HEK293 (cell line): Measurements from ENCODE around the gene FERMT3.

Experiments used
- CTCF ChIA-PET: fragments of 350-600 bp; formaldehyde crosslinking; extraction: SDS; loops from one replicate; lab custom pipeline; 2021; ENCODE audit warnings: antibody characterized with exemption; lab: Yijun Ruan, JAX
- POLR2A ChIA-PET: fragments of 300-600 bp; formaldehyde crosslinking; extraction: SDS; loops from one replicate; lab custom pipeline; 2020; ENCODE audit warnings: antibody characterized with exemption, inconsistent platforms; lab: Yijun Ruan, JAX
- H3K27ac ChIP-seq: fragments of 200-500 bp; sonication (Bioruptor generic); 2 replicates; pipeline ENCODE4 v1.5.1; 2014; ENCODE audit warnings: low read depth, low read length, control low read depth, inconsistent platforms; ENCODE audit errors: extremely low read depth
- H3K36me3 ChIP-seq, 2 experiments: fragments of 200-500 bp in 1 of 2; sonication (Bioruptor generic) in 1 of 2; 1 replicate in 1 of 2; 2 replicates in 1 of 2; pipeline ENCODE4 v1.5.1; 2014 to 2017; ENCODE audit warnings: inconsistent platforms in 2 of 2, low read length in 2 of 2; ENCODE audit not compliant: control insufficient read depth in 2 of 2, insufficient read depth in 1 of 2
- H3K4me1 ChIP-seq: fragments of 200-500 bp; sonication (Bioruptor generic); 2 replicates; pipeline ENCODE4 v1.5.1; 2014; ENCODE audit warnings: mild to moderate bottlenecking, low read length, inconsistent platforms; ENCODE audit not compliant: control insufficient read depth, insufficient read depth
- H3K4me3 ChIP-seq: 2 replicates; pipeline ENCODE4 v1.5.1; 2011; ENCODE audit warnings: low read depth, mild to moderate bottlenecking, control low read depth, low read length, moderate library complexity
- H3K9me3 ChIP-seq: fragments of 200-500 bp; sonication (Bioruptor generic); 2 replicates; pipeline ENCODE4 v1.5.1; 2014; ENCODE audit warnings: low read depth, low read length, inconsistent platforms; ENCODE audit not compliant: control insufficient read depth, insufficient read depth
- BCL11B ChIP-seq: fragments of 450-650 bp; formaldehyde crosslinking; IDR thresholded peaks from 2 replicates; pipeline ENCODE4 v1.5.1; 2016; ENCODE audit warnings: low read depth, missing biosample characterization, missing genetic modification characterization
- GLIS2 ChIP-seq: fragments of 450-650 bp; formaldehyde crosslinking; IDR thresholded peaks from 2 replicates; pipeline ENCODE4 v1.5.1; 2016; ENCODE audit warnings: missing biosample characterization, missing genetic modification characterization
- HIC1 ChIP-seq: fragments of 450-650 bp; formaldehyde crosslinking; IDR thresholded peaks from 2 replicates; pipeline ENCODE4 v1.5.1; 2016; ENCODE audit warnings: missing biosample characterization, missing genetic modification characterization
- INSM2 ChIP-seq: fragments of 450-650 bp; formaldehyde crosslinking; IDR thresholded peaks from 2 replicates; pipeline ENCODE4 v1.5.1; 2016; ENCODE audit warnings: missing biosample characterization, missing genetic modification characterization
- MEIS1 ChIP-seq: sonication (generic); formaldehyde crosslinking; IDR thresholded peaks from 2 replicates; pipeline ENCODE4 v1.8.1; 2022; ENCODE audit warnings: missing genetic modification reagents, mild to moderate bottlenecking, borderline replicate concordance
- OVOL3 ChIP-seq: fragments of 450-650 bp; formaldehyde crosslinking; IDR thresholded peaks from 2 replicates; pipeline ENCODE4 v1.5.1; 2016; ENCODE audit warnings: missing biosample characterization, missing genetic modification characterization
- WT1 ChIP-seq: fragments of 450-650 bp; formaldehyde crosslinking; IDR thresholded peaks from 2 replicates; pipeline ENCODE4 v1.5.1; 2016; ENCODE audit warnings: missing biosample characterization, missing genetic modification characterization
- ZBTB1 ChIP-seq: fragments of 450-650 bp; formaldehyde crosslinking; IDR thresholded peaks from 2 replicates; pipeline ENCODE4 v1.5.1; 2016; ENCODE audit warnings: missing biosample characterization, missing genetic modification characterization
- ZNF132 ChIP-seq: fragments of 450-650 bp; formaldehyde crosslinking; IDR thresholded peaks from 2 replicates; pipeline ENCODE4 v1.5.1; 2017; ENCODE audit warnings: missing biosample characterization, missing genetic modification characterization, borderline replicate concordance
- ZNF169 ChIP-seq: fragments of 450-650 bp; formaldehyde crosslinking; IDR thresholded peaks from 2 replicates; pipeline ENCODE4 v1.5.1; 2016; ENCODE audit warnings: missing biosample characterization, missing genetic modification characterization
- ZNF174 ChIP-seq: fragments of 450-650 bp; formaldehyde crosslinking; IDR thresholded peaks from 2 replicates; pipeline ENCODE4 v1.5.0; 2017; ENCODE audit warnings: missing biosample characterization, mild to moderate bottlenecking, missing genetic modification characterization
- ZNF202 ChIP-seq: fragments of 450-650 bp; formaldehyde crosslinking; IDR thresholded peaks from 2 replicates; pipeline ENCODE4 v1.5.1; 2016; ENCODE audit warnings: missing biosample characterization, missing genetic modification characterization, borderline replicate concordance
- ZNF223 ChIP-seq: fragments of 450-650 bp; formaldehyde crosslinking; IDR thresholded peaks from 2 replicates; pipeline ENCODE4 v1.5.1; 2016; ENCODE audit warnings: missing biosample characterization, missing genetic modification characterization
- ZNF23 ChIP-seq: fragments of 450-650 bp; formaldehyde crosslinking; IDR thresholded peaks from 2 replicates; pipeline ENCODE4 v1.5.1; 2016; ENCODE audit warnings: missing biosample characterization, missing genetic modification characterization, borderline replicate concordance
- ZNF580 ChIP-seq: fragments of 450-650 bp; formaldehyde crosslinking; IDR thresholded peaks from 2 replicates; pipeline ENCODE4 v1.5.1; 2016; ENCODE audit warnings: missing biosample characterization, missing genetic modification characterization
- ZNF610 ChIP-seq: fragments of 450-650 bp; formaldehyde crosslinking; IDR thresholded peaks from 2 replicates; pipeline ENCODE4 v1.5.1; 2016; ENCODE audit warnings: missing biosample characterization, missing genetic modification characterization, borderline replicate concordance
- ZNF623 ChIP-seq: fragments of 450-650 bp; formaldehyde crosslinking; IDR thresholded peaks from 2 replicates; pipeline ENCODE4 v1.5.1; 2016; ENCODE audit warnings: missing biosample characterization, missing genetic modification characterization
- ZNF768 ChIP-seq: fragments of 450-650 bp; formaldehyde crosslinking; IDR thresholded peaks from 2 replicates; pipeline ENCODE4 v1.5.1; 2018; ENCODE audit warnings: missing biosample characterization, mild to moderate bottlenecking, missing genetic modification characterization
- ZNF837 ChIP-seq: fragments of 450-650 bp; formaldehyde crosslinking; IDR thresholded peaks from 2 replicates; pipeline ENCODE4 v1.5.1; 2016; ENCODE audit warnings: missing biosample characterization, missing genetic modification characterization

The FERMT3 gene

GRCh38 chr11:64248578-64248977 is 42.1 kb downstream of the FERMT3 start:
- Histone ChIP-seq H3K4me3 (no peak overlapping the region), H3K36me3 (peaks cover 0 to 14% of the 10 kb centered on the region in 2 experiments; a peak in 1 of 3 replicates), H3K9me3 (no peaks in the 10 kb centered on the region), H3K27ac (no peak overlapping the region), H3K4me1 (peaks cover 10% of the 10 kb centered on the region)
- CTCF ChIA-PET: interaction anchor here (1.0 kb wide), 1 partner anchor 10 kb away, joined by 3 read pairs; no protein-coding TSS in a partner anchor
- no peak for TF ChIP-seq ZNF837 (tag by site-specific recombination)
- no peak for TF ChIP-seq MEIS1 (CRISPR knock-in tag)
- TF ChIP-seq ZNF202 (tag by site-specific recombination): no peak
- TF ChIP-seq ZNF610 (tag by site-specific recombination): no peak
- TF ChIP-seq ZNF169 (tag by site-specific recombination): no peak
- TF ChIP-seq BCL11B: no peak
- TF ChIP-seq, all 188 proteins: peak for 0
- POLR2A ChIA-PET: interaction anchor here (1.2 kb wide), 1 partner anchor 22 kb away, joined by 3 read pairs; the partner anchor contains the start of genes NUDT22 and TRPT1

- no peak overlapping the region for H3K4me3 ChIP-seq
- H3K27ac ChIP-seq: no peak overlapping the region
- CTCF ChIA-PET: interaction anchor here (1.0 kb wide), 1 partner anchor 9 kb away, joined by 3 read pairs; no protein-coding TSS in a partner anchor
- peaks cover 0 to 9% of the 10 kb centered on the region in 2 experiments; a peak in 1 of 3 replicates for H3K36me3 ChIP-seq
- peaks cover 10% of the 10 kb centered on the region for H3K4me1 ChIP-seq
- TF ChIP-seq ZBTB1 (tag by site-specific recombination): no peak
- POLR2A ChIA-PET: interaction anchor here (0.9 to 4.2 kb wide), 4 partner anchors 8 to 23 kb away, joined by 3 to 52 read pairs (median 6); partner anchors contain the start of genes FKBP2, NUDT22 and TRPT1
- no peaks in the 10 kb centered on the region for H3K9me3 ChIP-seq
Observed at GRCh38 chr11:64249038-64249437, 42.5 kb downstream of the FERMT3 start.

DNA sequence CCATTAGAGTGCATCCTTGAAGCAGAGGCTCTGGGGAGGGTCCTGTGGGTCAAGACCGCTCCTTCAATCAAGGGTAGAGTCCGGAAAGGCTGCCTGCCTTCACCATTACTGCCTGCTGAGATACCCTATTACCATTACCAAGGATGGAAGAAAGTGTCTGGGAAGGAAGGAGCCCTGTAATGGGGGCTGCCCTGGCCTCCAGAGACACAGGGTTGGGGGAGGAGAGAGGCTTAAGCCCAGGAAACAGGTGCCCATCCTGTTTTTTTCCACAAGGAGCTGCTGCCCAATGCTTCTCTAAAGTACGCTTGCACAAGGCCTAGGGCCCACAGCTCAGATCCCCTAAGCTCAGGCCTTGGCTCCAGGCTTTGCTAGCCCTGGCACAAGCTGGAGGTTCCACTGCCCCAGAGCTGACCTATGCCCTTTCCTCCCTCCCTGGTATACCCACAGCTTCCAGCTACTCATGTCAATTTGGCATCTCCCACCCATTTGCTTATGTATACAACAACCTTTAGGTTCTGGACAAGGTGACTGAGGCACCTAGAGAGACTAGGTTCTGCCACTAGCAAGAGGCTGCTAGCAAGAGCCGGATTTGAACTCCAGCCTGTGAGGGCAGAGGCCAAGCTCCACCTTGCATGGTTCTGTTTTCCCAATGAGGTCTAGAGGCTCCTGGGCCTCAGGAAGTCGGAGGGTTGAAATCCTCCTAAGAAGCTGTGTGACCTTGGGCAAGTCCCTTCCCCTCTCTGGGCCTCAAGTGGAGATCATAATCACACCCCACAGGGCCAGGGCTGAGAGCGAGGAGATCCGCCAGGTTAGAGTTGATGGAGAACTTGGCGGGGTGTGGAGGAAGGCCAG is 43.3 kb downstream of the FERMT3 start:
- TF ChIP-seq ZNF223: no peak
- TF ChIP-seq ZNF623: no peak
- TF ChIP-seq WT1 (tag by site-specific recombination): no peak
- no peak for TF ChIP-seq ZNF132 (tag by site-specific recombination)
- TF ChIP-seq ZNF580 (tag by site-specific recombination): peak; percentile 73
- peak; percentile 97 for TF ChIP-seq ZNF768 (tag by site-specific recombination)
- CTCF ChIA-PET: interaction anchor here (0.7 to 3.6 kb wide), 12 partner anchors 8 to 105 kb away, joined by 3 to 48 read pairs (median 4); partner anchors contain the start of genes CATSPERZ and FKBP2
- Histone ChIP-seq H3K27ac (no peak overlapping the region), H3K9me3 (no peaks in the 10 kb centered on the region), H3K4me1 (peaks cover 10% of the 10 kb centered on the region), H3K36me3 (peaks cover 0 to 12% of the 10 kb centered on the region in 2 experiments; a peak in 1 of 3 replicates), H3K4me3 (no peak overlapping the region)
- POLR2A ChIA-PET: interaction anchor here (0.9 to 4.2 kb wide), 4 partner anchors 9 to 68 kb away, joined by 4 to 52 read pairs (median 6); partner anchors contain the start of genes FKBP2 and PRDX5

- peaks cover 0 to 15% of the 10 kb centered on the region in 2 experiments; a peak in 1 of 3 replicates for H3K36me3 ChIP-seq
- H3K27ac ChIP-seq: no peak overlapping the region; the same call in 1 of the 2 replicates
- peak overlapping the region; percentile 48 for H3K4me3 ChIP-seq
- no peaks in the 10 kb centered on the region for H3K9me3 ChIP-seq
- CTCF ChIA-PET: interaction anchor here (0.6 to 3.6 kb wide), 19 partner anchors 8 to 227 kb away, joined by 3 to 48 read pairs (median 4); partner anchors contain the start of genes BAD, CATSPERZ and FKBP2
- peaks cover 10% of the 10 kb centered on the region for H3K4me1 ChIP-seq
- POLR2A ChIA-PET: interaction anchor here (1.2 to 4.2 kb wide), 3 partner anchors 9 to 67 kb away, joined by 4 to 52 read pairs (median 8); partner anchors contain the start of genes FKBP2 and PRDX5
- TF ChIP-seq GLIS2 (tag by site-specific recombination) (peak; percentile 94; the same call in 1 of the 2 replicates), WT1 (tag by site-specific recombination) (peak; percentile 39; the same call in 1 of the 2 replicates), OVOL3 (tag by site-specific recombination) (no peak), ZNF23 (tag by site-specific recombination) (no peak), HIC1 (tag by site-specific recombination) (peak; percentile 58; the same call in 1 of the 2 replicates), ZNF174 (tag by site-specific recombination) (no peak), INSM2 (no peak)
Observed at GRCh38 chr11:64250415-64251015, 44.0 kb downstream of the FERMT3 start.
